Upper lobe of right lung (tissue), 1 donor: ENCODE data around the gene ECSIT. TPM values are rescaled to one million over a fixed set of nuclear protein-coding genes. Genes with fewer than 3 reads are reported as not detected.

Experiments used
- ATAC-seq: fragments of 200-7000 bp; cut with Tn5 transposase; one replicate; pipeline ENCODE4 v1.9.1; 2020; ENCODE audit warnings: mild to moderate bottlenecking, moderate library complexity
- DNase-seq: peaks from one replicate; pipeline ENCODE4 v3.0.0-alpha.2; 2020
- H3K27ac ChIP-seq: fragments of 200-600 bp; one replicate; pipeline ENCODE4 v1.8.0; 2022
- H3K27me3 ChIP-seq: fragments of 200-600 bp; one replicate; pipeline ENCODE4 v1.8.0; 2022; ENCODE audit warnings: mild to moderate bottlenecking
- H3K36me3 ChIP-seq: fragments of 200-600 bp; one replicate; pipeline ENCODE4 v1.8.0; 2022
- H3K4me1 ChIP-seq: fragments of 200-600 bp; one replicate; pipeline ENCODE4 v1.8.0; 2022
- H3K4me3 ChIP-seq: fragments of 200-600 bp; one replicate; pipeline ENCODE4 v1.8.0; 2022; ENCODE audit warnings: mild to moderate bottlenecking
- H3K9me3 ChIP-seq: fragments of 200-600 bp; one replicate; pipeline ENCODE4 v1.8.0; 2022
- CTCF ChIP-seq: fragments of 200-600 bp; IDR thresholded peaks from one replicate; pipeline ENCODE4 v1.8.0; 2022; ENCODE audit warnings: antibody characterized with exemption
- intact Hi-C: fragments of 100-400 bp; cut with DNase I; formaldehyde crosslinking; loops from one replicate; pipeline ENCODE4 v1.11.0; 2022
- total RNA-seq: library from RNA; stranded (reverse); fragmentation: NEBNext Ultra II Directional; extraction: Animal tissue kit (Norgen Biotek cat#: 25700); gene quantifications from one replicate; pipeline ENCODE4 v1.2.1, GENCODE V29; 2021
- donor health status: DM: no; HTN: yes; CAD: no; lungs with severe emphysema.

The ECSIT gene
- total RNA-seq, 1 donor from 2014 or later: 44.8 TPM

DNA sequence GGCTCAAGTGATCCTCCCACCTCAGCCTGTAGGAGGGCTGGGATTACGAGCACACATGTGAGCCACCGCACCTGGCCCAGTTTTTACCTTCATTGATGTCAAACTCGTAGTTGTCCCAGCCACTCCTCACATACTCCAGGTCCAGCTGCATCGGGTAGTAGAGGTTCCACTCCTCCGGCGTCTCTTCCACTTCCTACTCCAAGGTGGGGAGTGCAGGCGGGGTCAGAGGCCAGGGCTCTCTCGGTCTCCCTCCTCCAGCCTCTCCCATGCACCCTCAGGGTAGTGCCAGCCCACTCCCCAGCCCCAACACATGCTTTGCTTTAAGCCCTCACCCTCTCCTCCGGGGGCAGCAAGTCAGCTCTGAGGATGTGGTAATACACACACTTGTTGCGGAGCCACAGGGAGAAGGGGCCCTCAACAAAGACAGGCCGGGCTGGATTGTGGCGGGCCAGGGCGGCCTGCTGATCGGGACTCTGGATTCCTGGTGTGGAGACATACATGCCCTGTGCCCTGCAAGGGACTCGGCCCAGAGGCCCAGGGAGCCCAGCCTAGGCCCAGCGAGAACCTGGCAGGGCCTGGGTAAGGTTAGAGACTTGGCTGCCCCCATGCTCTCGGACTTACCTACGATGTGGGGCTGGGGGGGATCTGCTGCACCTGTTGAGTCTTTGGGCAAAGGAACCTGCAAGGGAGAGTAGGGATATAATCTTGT, 21.4 kb downstream of the ECSIT start:
- no peak for TF ChIP-seq CTCF
- Histone ChIP-seq H3K4me1 (peaks cover 5% of the 10 kb centered on the region), H3K36me3 (peaks cover 3% of the 10 kb centered on the region), H3K9me3 (no peaks in the 10 kb centered on the region), H3K27me3 (no peaks in the 10 kb centered on the region), H3K27ac (no peak overlapping the region), H3K4me3 (no peak overlapping the region)
- intact Hi-C loops: no loop called here
- DNase-seq: no peak
- no peak for ATAC-seq

- no peak for DNase-seq
- ATAC-seq: no peak
- TF ChIP-seq CTCF: no peak
- no peaks in the 10 kb centered on the region for H3K27me3 ChIP-seq
- peaks cover 5% of the 10 kb centered on the region for H3K4me1 ChIP-seq
- no peaks in the 10 kb centered on the region for H3K36me3 ChIP-seq
- H3K4me3 ChIP-seq: no peak overlapping the region
- H3K9me3 ChIP-seq: no peaks in the 10 kb centered on the region
- no peak overlapping the region for H3K27ac ChIP-seq
- intact Hi-C loops: no loop called here
Observed at GRCh38 chr19:11506967-11507366, 22.0 kb downstream of the ECSIT start.

DNA sequence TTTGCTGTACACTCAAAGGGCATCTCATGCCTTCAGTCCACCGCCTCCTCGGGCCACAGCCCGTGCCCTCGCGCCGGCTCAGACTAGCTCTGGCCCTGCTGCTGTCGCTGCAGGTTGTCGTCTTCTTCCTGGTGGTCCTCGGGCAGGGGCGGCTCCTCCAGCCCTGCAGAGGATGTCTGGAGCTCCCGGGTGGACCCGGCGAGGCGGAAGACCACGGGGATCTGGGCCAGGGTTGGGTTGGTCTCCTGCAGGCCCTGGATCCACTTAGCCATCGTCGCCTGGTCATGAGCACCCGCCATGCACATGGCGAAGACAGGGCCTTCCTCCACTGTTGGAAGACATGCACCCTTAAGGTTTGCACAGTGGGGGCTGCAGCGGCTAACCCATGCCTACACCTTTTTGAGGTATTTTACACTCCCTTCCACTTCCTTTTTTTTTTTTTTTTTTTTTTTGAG, 22.8 kb downstream of the ECSIT start:
- Histone ChIP-seq H3K27me3 (no peaks in the 10 kb centered on the region), H3K36me3 (no peaks in the 10 kb centered on the region), H3K4me1 (peaks cover 5% of the 10 kb centered on the region), H3K4me3 (peak overlapping the region; percentile 89), H3K27ac (peak overlapping the region; percentile 95), H3K9me3 (no peaks in the 10 kb centered on the region)
- DNase-seq (no peak), ATAC-seq (peak; percentile 13)
- TF ChIP-seq CTCF: no peak
- intact Hi-C loops: no loop called here

DNA sequence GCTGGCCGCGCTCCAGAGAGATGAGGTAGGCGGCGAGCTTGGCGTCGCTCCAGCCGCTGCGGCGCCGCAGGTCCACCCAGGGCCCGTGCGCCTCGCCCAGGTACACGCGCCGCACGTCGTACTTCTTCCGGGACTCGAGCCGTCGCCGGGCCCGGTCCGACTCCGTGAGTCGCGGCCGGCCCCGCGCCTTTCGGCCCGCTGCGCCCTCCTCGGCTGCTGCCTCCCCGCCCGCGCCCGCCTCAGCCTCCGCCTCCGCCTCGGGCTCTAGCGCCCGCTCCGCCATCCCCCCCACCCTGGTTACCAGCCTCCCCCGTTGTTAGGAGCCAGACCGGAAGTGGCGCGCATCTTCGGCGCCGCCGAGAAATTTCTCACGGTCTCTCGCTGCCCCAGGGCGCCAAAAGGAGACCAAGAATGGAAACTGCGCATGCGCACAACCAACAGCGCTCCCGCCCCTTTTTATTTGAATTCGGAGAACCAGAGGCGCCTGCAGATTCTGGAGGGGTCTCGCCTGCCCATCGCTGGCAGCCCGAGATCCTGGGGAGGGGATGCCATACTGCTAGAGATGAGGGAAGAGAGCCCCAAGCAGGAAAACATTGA, 23.3 kb downstream of the ECSIT start, which contains the start of gene ZNF653:
ZNF653 (minus strand) TSS at position 336 of the 597 bp plus-strand sequence; CDS start at position 283, 53 bp downstream.
- Histone ChIP-seq H3K4me3 (peak within 1 kb of the TSS; percentile 89), H3K4me1 (peaks cover 5% of the 10 kb centered on the region), H3K9me3 (no peaks in the 10 kb centered on the region), H3K27ac (peak within 1 kb of the TSS; percentile 95), H3K27me3 (no peaks in the 10 kb centered on the region), H3K36me3 (no peaks in the 10 kb centered on the region)
- DNase-seq (peak; percentile 96), ATAC-seq (peak; percentile 87)
- intact Hi-C loops: no loop called here
- no peak for TF ChIP-seq CTCF

GRCh38 chr19:11505032-11505503, 23.9 kb downstream of the ECSIT start:
- peak overlapping the region; percentile 95 for H3K27ac ChIP-seq

More at GRCh38 chr19:11505032-11505503, 23.9 kb downstream of the ECSIT start:
- Histone ChIP-seq H3K36me3 (no peaks in the 10 kb centered on the region), H3K4me1 (peaks cover 5% of the 10 kb centered on the region), H3K9me3 (no peaks in the 10 kb centered on the region), H3K27me3 (no peaks in the 10 kb centered on the region), H3K4me3 (peak overlapping the region; percentile 89)
- ATAC-seq (peak; percentile 96), DNase-seq (peak; percentile 99)
- TF ChIP-seq CTCF: no peak
- intact Hi-C loops: no loop called here
